Panc1 (cell line): ENCODE results near the gene ITGB5.

Experiments used
- POLR2AphosphoS5 ChIP-seq: IDR thresholded peaks from 2 replicates; pipeline ENCODE4 v1.6.1; 2012; ENCODE audit warnings: mild to moderate bottlenecking, low read depth, low read length, moderate library complexity
- REST ChIP-seq, 2 experiments: IDR thresholded peaks; 2 replicates each; pipeline ENCODE4 v1.6.1; 2011 to 2012; ENCODE audit warnings: low read depth in 2 of 2, control low read depth in 1 of 2, low read length in 1 of 2, mild to moderate bottlenecking in 1 of 2, moderate library complexity in 1 of 2; ENCODE audit not compliant: insufficient read depth in 1 of 2
- SIN3A ChIP-seq: IDR thresholded peaks from 2 replicates; pipeline ENCODE4 v1.6.1; 2012; ENCODE audit warnings: low read depth, mild to moderate bottlenecking, low read length, moderate library complexity, borderline replicate concordance; ENCODE audit not compliant: insufficient read depth
- TCF7L2 ChIP-seq: IDR thresholded peaks from 2 replicates; pipeline ENCODE4 v1.6.1; 2011; ENCODE audit warnings: mild to moderate bottlenecking, low read depth, low read length, inconsistent platforms
- TF ChIP-seq, protein P1 (sequence below): fragments of 450-650 bp; IDR thresholded peaks from 2 replicates; pipeline ENCODE4 v1.5.1; 2017; ENCODE audit warnings: mild to moderate bottlenecking

- TF ChIP-seq, protein P1, sequence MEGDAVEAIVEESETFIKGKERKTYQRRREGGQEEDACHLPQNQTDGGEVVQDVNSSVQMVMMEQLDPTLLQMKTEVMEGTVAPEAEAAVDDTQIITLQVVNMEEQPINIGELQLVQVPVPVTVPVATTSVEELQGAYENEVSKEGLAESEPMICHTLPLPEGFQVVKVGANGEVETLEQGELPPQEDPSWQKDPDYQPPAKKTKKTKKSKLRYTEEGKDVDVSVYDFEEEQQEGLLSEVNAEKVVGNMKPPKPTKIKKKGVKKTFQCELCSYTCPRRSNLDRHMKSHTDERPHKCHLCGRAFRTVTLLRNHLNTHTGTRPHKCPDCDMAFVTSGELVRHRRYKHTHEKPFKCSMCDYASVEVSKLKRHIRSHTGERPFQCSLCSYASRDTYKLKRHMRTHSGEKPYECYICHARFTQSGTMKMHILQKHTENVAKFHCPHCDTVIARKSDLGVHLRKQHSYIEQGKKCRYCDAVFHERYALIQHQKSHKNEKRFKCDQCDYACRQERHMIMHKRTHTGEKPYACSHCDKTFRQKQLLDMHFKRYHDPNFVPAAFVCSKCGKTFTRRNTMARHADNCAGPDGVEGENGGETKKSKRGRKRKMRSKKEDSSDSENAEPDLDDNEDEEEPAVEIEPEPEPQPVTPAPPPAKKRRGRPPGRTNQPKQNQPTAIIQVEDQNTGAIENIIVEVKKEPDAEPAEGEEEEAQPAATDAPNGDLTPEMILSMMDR = no peak
- TF ChIP-seq POLR2AphosphoS5 (no peak), REST (IDR thresholded peaks at IDR 0.05; ENCODE audit: insufficient read depth in 1 of 2, low read depth in 2 of 2, low read length in 1 of 2) (no peak), TCF7L2 (no peak), SIN3A (no peak)
Measured at GRCh38 chr3:124851905-124852304, 35.3 kb downstream of the ITGB5 start.
